Fibroblast of gingiva (primary cell): ENCODE data around the gene FOXRED2.
A peak's percentile ranks its signal among the peaks of the same experiment; 100 is the strongest.

Experiments used
- DNase-seq: peaks from one replicate; pipeline ENCODE4 v3.0.0-alpha.2; 2011; ENCODE audit warnings: low read depth

FOXRED2 gene

DNA sequence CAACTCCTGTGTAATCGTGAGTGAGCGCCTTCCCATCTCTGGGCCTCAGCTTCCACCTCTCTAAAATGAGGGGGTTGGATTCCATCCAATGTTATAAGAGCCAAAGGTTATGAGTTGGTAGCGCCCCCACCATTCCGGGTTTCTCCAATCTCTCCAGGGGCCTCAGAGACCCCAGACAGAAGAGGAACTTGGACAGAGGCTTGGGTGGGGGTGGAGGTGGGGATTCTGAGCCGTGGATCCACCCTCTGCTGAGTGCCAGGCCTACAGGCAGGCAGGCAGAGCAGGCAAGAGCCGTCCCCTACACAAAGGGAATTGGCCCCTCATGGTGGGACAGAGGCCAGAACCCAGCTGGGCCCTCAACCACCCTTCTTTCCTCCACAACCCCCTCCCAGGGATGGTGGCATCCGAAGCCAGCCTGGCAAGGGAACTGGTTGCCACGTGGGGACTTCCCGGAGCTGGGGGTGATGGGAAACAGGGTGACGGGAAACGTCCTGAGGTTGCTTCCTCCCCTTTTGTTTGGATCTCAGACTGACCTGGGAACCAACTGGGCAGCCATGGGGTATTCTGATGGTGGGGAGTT, 57.2 kb downstream of the FOXRED2 start:
- DNase-seq = no peak

DNA sequence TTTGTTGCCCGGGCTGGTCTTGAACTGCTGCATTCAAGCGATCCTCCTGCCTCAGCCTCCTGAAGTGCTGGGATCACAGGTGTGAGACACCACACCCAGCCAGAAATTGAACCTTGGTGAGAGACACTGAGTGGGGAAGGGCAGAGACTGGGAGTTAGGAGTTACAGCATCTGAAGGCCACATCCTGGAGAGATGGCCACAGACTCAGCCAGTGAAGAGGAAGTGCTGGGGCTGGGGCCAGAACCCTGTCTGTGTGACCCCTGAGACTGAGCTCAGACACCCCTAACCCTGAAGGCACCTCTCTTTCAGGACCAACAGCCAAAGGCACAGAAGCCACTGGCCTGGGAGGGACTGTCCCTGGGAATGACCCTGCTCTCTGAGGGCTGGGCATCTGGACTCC, 59.2 kb downstream of the FOXRED2 start:
- no peak for DNase-seq

DNA sequence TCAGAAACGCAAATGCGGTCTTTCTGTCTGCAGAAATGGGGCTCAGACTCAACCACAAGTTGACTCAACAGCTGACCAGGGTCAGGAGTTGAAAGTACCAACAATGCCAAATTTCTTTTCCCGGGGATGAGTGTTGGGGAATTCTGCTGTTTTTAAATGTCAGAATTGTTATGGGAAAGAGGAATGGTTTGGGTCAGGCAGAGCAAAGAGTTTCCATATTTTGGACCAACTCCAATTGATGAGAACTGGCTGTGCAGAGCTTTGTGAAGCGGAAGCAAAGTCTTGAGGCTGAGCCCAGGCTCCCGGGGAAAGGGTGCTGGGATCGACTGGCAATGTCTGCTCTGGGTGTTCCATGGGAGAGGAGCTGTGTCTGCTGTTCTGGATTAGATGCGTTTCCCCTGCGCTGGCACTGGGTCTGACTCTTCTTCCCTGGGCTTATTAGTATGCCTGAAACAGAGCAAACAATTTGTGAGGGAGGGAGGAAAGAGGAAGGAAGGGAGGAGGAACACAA, 61.6 kb downstream of the FOXRED2 start:
- DNase-seq = peak; percentile 87

DNA sequence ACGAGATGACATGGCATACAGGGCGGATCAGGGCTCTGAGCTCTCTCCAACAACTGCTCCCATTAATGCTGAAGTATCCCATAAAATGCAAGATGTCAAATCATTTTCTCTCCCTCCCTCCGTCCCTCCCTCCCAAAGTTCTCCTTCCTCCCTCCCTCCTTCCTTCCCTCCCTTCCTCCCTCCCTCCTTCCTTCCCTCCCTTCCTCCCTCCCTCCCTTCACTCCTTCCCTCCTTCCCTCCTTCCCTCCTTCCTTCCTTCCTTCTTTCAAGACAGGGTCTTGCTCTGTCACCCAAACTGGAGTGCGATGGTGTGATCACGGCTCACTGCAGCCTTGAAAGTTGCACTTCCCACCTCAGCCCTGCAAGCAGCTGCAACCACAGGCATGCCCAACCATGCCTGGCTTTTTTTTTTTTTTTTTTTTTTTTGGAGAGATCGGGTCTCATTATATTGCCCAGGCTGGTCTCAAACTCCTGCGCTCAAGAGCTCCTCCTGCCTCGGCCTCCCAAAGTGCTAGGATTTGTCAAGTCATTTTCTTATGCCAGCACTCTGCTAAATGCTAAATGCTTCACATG, 63.6 kb downstream of the FOXRED2 start:
- no peak for DNase-seq

DNA sequence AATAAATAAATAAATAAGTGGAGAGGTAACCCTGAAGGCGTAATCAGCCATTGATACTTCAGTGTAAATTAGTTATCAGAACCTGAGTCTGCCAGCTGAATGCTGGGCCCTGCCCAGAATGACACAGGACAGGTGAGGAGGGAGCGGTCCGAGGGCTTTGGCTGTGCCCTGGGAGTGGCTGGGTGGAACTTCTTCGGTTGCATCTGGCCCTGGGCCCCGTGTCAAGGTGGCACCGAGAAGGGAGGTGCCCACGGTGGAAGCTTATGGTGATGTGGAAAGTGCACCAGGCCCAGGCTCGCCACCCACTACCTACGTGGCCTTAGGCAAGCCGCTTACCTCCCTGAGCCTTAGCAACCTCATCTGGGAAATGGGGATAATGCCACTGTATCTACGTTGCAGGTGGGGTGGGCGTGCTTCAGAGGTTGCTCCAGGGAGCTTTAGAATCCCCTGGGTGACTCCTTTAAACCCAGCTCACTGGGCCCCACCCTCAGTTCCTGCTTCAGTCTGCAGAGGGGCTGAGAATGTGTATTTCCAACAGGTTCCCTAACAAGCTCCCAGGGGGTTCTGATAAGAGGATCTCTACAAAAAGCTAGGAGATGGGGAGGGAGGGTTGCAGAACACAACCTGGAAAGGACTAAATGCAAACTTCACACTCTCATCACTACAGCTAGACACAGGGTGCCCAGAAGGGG, 64.2 kb downstream of the FOXRED2 start:
- no peak for DNase-seq

DNA sequence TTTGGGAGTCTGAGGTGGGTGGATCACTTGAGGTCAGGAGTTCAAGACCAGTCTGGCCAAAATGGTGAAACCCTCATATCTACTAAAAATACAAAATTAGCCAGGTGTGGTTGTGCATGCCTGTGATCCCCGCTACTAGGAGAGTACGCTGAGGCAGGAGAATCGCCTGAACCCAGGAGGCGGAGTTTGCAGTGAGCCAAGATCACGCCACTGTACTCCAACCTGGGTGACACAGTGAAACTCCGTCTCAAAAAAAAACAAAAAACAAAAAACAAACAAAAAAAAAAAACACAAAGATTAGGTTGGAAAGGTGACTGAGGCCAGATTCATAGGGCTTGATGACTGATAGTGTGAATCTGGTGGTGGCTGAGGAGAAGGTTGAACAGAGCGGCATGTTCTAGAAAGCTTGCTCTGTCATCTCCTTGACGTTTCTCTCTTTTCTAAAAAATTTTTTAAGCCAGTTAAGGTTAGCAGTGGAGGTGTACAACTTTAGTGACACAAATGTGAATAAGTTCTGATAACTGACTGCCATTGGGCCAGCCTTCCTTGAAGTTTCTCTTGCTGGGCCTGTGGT, 66.3 kb downstream of the FOXRED2 start:
- no peak for DNase-seq

DNA sequence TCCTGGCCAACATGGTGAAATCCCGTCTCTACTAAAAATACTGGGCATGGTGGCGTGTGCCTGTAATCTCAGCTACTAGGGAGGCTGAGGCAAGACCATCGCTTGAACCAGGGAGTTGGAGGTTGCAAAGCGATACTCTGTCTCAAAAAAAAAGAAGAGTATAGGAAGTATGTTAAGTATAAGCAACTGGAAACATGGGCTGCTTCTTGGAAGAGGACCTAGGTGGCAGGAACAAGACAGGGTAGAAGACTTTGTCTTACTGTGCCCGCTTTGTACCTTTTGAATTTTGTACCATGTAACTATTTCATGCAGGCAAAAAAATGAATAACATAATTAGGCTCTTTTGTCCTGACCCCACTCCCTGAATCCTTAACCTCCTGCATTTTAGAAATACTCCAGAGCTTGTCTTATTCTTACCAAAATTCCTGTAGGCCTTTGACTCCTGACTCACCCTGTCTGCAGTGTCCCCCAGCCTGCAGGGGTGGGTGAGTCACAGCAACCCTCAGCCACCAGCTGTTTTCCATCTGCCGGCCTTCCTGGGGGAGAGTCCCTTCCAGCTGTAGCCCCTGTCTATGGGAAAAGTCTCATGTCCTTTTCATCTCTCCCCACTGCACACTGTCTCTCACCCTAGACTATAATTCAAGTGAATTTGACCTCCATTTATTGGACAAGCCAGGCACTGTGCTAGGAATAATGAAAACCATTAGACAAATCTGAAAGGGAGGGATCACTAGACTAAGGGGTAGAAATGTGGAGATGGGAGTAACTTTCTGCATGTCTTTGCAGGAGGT, 67.2 kb downstream of the FOXRED2 start:
- peak; percentile 83 for DNase-seq
